B cell (primary cell): ENCODE data around the gene PIGO. TPM values are rescaled to one million over a fixed set of nuclear protein-coding genes. Genes with fewer than 3 reads are reported as not detected.

Experiments
- ATAC-seq: fragments of 200-7000 bp; cut with Tn5 transposase; one replicate; pipeline ENCODE4 v1.10.0; 2021; ENCODE audit warnings: low read depth, mild to moderate bottlenecking, moderate number of reproducible peaks, moderate library complexity
- CTCF ChIA-PET: fragments of 350-600 bp; sonication (Branson Sonifier 250); formaldehyde crosslinking; loops from one replicate; lab custom pipeline; 2021; ENCODE audit warnings: antibody characterized with exemption, inconsistent platforms; lab: Charles Lee
- POLR2A ChIA-PET: fragments of 350-600 bp; sonication (Branson Sonifier 250); formaldehyde crosslinking; loops from one replicate; lab custom pipeline; 2021; ENCODE audit warnings: antibody characterized with exemption; lab: Charles Lee
- DNase-seq: peaks from one replicate; pipeline ENCODE4 v3.0.0; 2013
- H2AFZ ChIP-seq: 2 replicates; pipeline ENCODE4 v1.6.1; 2012; ENCODE audit warnings: mild to moderate bottlenecking, low read depth, low read length; ENCODE audit not compliant: insufficient read depth, poor library complexity, severe bottlenecking
- H3K27ac ChIP-seq, 2 donors: 1 replicate in 1 of 2; 2 replicates in 1 of 2; pipeline ENCODE4 v1.5.1; 2012 to 2013; ENCODE audit warnings: low read length in 2 of 2, mild to moderate bottlenecking in 2 of 2, moderate library complexity in 1 of 2
- H3K27me3 ChIP-seq, 4 experiments: fragments of 200-600 bp in 1 of 4; sonication (generic) in 1 of 4; replicated peaks in 1 of 4; 1 replicate in 2 of 4; 2 replicates in 2 of 4; pipeline versions ENCODE4 v1.6.1 to v1.7.0; 2013 to 2016; ENCODE audit warnings: low read length in 3 of 4, mild to moderate bottlenecking in 2 of 4, mixed read lengths in 1 of 4, moderate library complexity in 1 of 4; ENCODE audit not compliant: insufficient read depth in 4 of 4, control insufficient read depth in 3 of 4; ENCODE audit errors: control extremely low read depth in 1 of 4
- H3K36me3 ChIP-seq, 2 experiments: replicated peaks in 1 of 2; 1 replicate in 1 of 2; 2 replicates in 1 of 2; pipeline versions ENCODE4 v1.6.1 to v1.7.1; 2013; ENCODE audit warnings: low read length in 1 of 2; ENCODE audit not compliant: insufficient read depth in 2 of 2, control insufficient read depth in 1 of 2; ENCODE audit errors: control extremely low read depth in 1 of 2, extremely low read depth in 1 of 2
- H3K4me1 ChIP-seq, 2 donors: fragments of 200-600 bp in 1 of 2; sonication (generic) in 1 of 2; 1 replicate in 1 of 2; 2 replicates in 1 of 2; pipeline versions ENCODE4 v1.5.1 to v1.6.1; 2013 to 2017; ENCODE audit warnings: low read length in 2 of 2; ENCODE audit not compliant: control insufficient read depth in 2 of 2, insufficient read depth in 2 of 2
- H3K4me2 ChIP-seq: replicated peaks from 2 replicates; pipeline ENCODE3; 2012; ENCODE audit warnings: mild to moderate bottlenecking, low read depth, low read length; ENCODE audit not compliant: poor library complexity, severe bottlenecking
- H3K4me3 ChIP-seq, 5 experiments: fragments of 200-600 bp in 1 of 5; sonication (generic) in 1 of 5; 1 replicate in 3 of 5; 2 replicates in 2 of 5; pipeline versions ENCODE4 v1.5.1 to v1.7.0; 2011 to 2016; ENCODE audit warnings: low read length in 4 of 5, mild to moderate bottlenecking in 4 of 5, low read depth in 2 of 5, control low read depth in 1 of 5, moderate library complexity in 1 of 5; ENCODE audit not compliant: insufficient read depth in 1 of 5; ENCODE audit errors: control extremely low read depth in 1 of 5, extremely low read depth in 1 of 5
- H3K79me2 ChIP-seq: fragments of 200-600 bp; sonication (generic); one replicate; pipeline ENCODE4 v1.6.0; 2016; ENCODE audit warnings: low read length; ENCODE audit not compliant: control insufficient read depth, insufficient read depth
- H3K9ac ChIP-seq: fragments of 200-600 bp; sonication (generic); 2 replicates; pipeline ENCODE4 v1.6.1; 2017; ENCODE audit warnings: mild to moderate bottlenecking, low read length, moderate library complexity
- H3K9me3 ChIP-seq, 3 donors: one replicate each; pipeline versions ENCODE4 v1.6.1 to v1.7.1; 2013; ENCODE audit warnings: low read length in 2 of 3; ENCODE audit not compliant: control insufficient read depth in 2 of 3, insufficient read depth in 1 of 3; ENCODE audit errors: control extremely low read depth in 1 of 3
- H4K20me1 ChIP-seq: 2 replicates; pipeline ENCODE4 v1.6.0; 2012; ENCODE audit warnings: mild to moderate bottlenecking, low read length; ENCODE audit not compliant: insufficient read depth, control insufficient read depth, poor library complexity, severe bottlenecking
- H3K27ac Mint-ChIP-seq: one replicate; pipeline ENCODE4 v1.8.0; 2021; ENCODE audit warnings: mixed read lengths
- H3K27me3 Mint-ChIP-seq: one replicate; pipeline ENCODE4 v1.8.0; 2021; ENCODE audit warnings: mixed read lengths
- H3K4me1 Mint-ChIP-seq: one replicate; pipeline ENCODE4 v1.8.0; 2021; ENCODE audit warnings: mixed read lengths
- H3K4me3 Mint-ChIP-seq: one replicate; pipeline ENCODE4 v1.8.0; 2021; ENCODE audit warnings: mixed read lengths
- H3K9me3 Mint-ChIP-seq: one replicate; pipeline ENCODE4 v1.8.0; 2022; ENCODE audit warnings: mixed read lengths; ENCODE audit not compliant: insufficient read depth
- EZH2 ChIP-seq: IDR thresholded peaks from 2 replicates; pipeline ENCODE4 v1.6.1; 2012; ENCODE audit warnings: borderline replicate concordance, low read depth, mild to moderate bottlenecking, moderate library complexity, low read length; ENCODE audit not compliant: insufficient read depth, poor library complexity, severe bottlenecking
- WGBS: methylation state at CpG from one replicate; pipeline ENCODE4 v1.1.5; 2013; ENCODE audit warnings: missing lambda C conversion rate; ENCODE audit not compliant: insufficient coverage; 5-methylcytosine and 5-hydroxymethylcytosine counted together
- intact Hi-C: fragments of 100-400 bp; cut with micrococcal nuclease; formaldehyde crosslinking; loops from one replicate; pipeline ENCODE4 v1.10.0; 2022
- polyA plus RNA-seq: library from polyadenylated mRNA; depleted of rRNA; stranded (reverse); fragments of >200 nt; gene quantifications from 2 replicates; pipeline ENCODE4 v1.2.3, GENCODE V29; 2012
- total RNA-seq, 2 donors: library from RNA; stranded (reverse); fragments of 120-200 nt in 1 of 2; gene quantifications; 1 replicate in 1 of 2; 2 replicates in 1 of 2; pipeline versions ENCODE4 v1.2.3 to v1.2.4, GENCODE V29; 2013 to 2022
- TF ChIP-seq, protein P1 (sequence below): fragments of 200-600 bp; IDR thresholded peaks from one replicate; pipeline ENCODE4 v1.8.0; 2022; ENCODE audit warnings: antibody characterized with exemption, mild to moderate bottlenecking

The PIGO gene
- total and polyA plus RNA-seq, 2 donors (not counting 1 experiment from before 2014, with no cell fraction given) = 25.7 to 32.5 TPM

DNA sequence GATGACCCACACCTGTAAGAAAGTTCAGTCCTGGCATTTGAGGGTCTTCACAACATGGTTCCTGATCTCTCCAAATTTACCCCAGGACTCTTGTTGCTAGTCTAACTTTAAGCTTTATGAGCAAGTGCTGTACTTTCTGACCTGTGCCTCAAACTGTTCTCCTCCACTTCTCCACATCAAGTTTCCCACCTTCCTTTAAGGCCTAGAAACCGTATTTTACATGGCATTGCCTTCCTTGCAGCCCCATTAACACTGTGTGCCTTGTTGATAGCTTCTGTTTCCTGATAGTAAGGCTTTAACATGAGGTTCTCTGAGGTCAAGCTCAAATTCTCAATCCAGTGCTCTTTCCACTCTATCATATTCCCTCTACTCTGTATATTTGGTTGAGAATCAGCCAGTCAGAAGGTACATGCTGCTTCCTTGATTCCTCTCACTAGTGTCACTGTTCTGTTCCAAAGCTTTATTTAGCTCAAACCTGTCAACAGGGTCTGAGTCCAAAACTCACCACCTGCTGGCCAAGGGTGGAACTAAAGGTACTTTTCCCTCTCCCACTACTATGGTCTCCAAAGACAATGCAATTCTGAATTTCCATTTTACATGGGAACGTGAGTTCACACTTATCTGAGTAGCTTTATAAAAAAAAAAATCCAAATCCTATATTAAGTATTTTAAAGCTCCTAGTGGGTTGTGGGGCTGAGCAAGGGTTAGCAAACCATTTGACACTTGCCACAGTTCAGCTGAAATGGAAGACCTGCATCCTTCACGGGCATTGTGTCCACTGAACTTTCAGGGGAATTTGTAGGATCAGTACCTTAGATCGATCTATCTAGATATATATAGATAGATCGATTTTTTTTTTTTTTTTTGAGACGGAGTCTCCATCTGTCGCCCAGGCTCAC, 45.1 kb downstream of the PIGO start:
- H3K36me3 ChIP-seq = peaks cover 7 to 35% of the 10 kb centered on the region in 2 experiments
- no peaks in the 10 kb centered on the region for H3K27me3 ChIP-seq
- 100% methylated on average over 2 of the region's 7 CpGs for WGBS
- H3K27ac ChIP-seq = no peak overlapping the region
- H3K79me2 ChIP-seq = no peaks in the 10 kb centered on the region
- intact Hi-C loops = loop anchor here (1.0 to 2.0 kb wide), 2 partner anchors 19 to 152 kb away; no protein-coding TSS in a partner anchor
- peaks cover 2% of the 10 kb centered on the region for H4K20me1 ChIP-seq
- TF ChIP-seq, protein P1, sequence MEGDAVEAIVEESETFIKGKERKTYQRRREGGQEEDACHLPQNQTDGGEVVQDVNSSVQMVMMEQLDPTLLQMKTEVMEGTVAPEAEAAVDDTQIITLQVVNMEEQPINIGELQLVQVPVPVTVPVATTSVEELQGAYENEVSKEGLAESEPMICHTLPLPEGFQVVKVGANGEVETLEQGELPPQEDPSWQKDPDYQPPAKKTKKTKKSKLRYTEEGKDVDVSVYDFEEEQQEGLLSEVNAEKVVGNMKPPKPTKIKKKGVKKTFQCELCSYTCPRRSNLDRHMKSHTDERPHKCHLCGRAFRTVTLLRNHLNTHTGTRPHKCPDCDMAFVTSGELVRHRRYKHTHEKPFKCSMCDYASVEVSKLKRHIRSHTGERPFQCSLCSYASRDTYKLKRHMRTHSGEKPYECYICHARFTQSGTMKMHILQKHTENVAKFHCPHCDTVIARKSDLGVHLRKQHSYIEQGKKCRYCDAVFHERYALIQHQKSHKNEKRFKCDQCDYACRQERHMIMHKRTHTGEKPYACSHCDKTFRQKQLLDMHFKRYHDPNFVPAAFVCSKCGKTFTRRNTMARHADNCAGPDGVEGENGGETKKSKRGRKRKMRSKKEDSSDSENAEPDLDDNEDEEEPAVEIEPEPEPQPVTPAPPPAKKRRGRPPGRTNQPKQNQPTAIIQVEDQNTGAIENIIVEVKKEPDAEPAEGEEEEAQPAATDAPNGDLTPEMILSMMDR = peak; percentile 80
- no peak for TF ChIP-seq EZH2
- H3K4me1 Mint-ChIP-seq = peaks cover 4% of the 10 kb centered on the region
- H3K4me1 ChIP-seq = no peaks in the 10 kb centered on the region
- CTCF ChIA-PET = interaction anchor here (0.6 to 5.5 kb wide), 30 partner anchors 8 to 726 kb away, joined by 3 to 84 read pairs (median 3); partner anchors contain the start of gene VCP
- no peak overlapping the region for H3K4me3 Mint-ChIP-seq
- H3K9me3 ChIP-seq = no peaks in the 10 kb centered on the region
- POLR2A ChIA-PET = interaction anchor here (0.7 kb wide), 1 partner anchor 154 kb away, joined by 4 read pairs; no protein-coding TSS in a partner anchor
- no peak overlapping the region for H3K4me3 ChIP-seq
- ATAC-seq (peak; percentile 51), DNase-seq (peak; percentile 63)
- no peaks in the 10 kb centered on the region for H3K27me3 Mint-ChIP-seq
- no peak overlapping the region for H3K9ac ChIP-seq
- no peak overlapping the region for H3K4me2 ChIP-seq
- peak overlapping the region; percentile 0 for H3K27ac Mint-ChIP-seq
- no peaks in the 10 kb centered on the region for H3K9me3 Mint-ChIP-seq
- H2AFZ ChIP-seq = no peak overlapping the region

DNA sequence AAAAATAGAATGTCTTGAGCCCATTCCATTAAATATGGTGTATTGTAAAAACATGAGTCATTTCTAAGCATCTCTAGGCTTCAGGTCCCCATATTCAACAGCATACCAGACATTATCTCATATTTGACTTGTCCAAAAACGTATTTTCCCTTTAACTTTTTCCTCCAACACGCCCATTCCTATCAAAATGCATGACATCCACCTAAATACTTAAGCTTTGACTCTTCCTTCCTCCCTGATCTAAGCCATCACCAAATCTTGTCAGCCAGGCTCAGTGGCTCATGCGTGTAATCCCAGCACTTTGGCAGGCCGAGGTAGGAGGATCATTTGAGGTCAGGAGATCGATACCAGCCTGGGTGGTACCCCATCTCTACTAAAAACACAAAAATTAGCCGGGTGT, 47.9 kb downstream of the PIGO start:
- no peak for DNase-seq
- H3K27me3 ChIP-seq = no peaks in the 10 kb centered on the region
- ATAC-seq = no peak
- H3K4me3 Mint-ChIP-seq = no peak overlapping the region
- no peaks in the 10 kb centered on the region for H3K9me3 Mint-ChIP-seq
- H3K4me1 Mint-ChIP-seq = peaks cover 4% of the 10 kb centered on the region
- no peaks in the 10 kb centered on the region for H3K79me2 ChIP-seq
- WGBS = 100% methylated on average over 3 of the region's 6 CpGs
- H3K27ac Mint-ChIP-seq = no peak overlapping the region
- H3K9ac ChIP-seq = no peak overlapping the region
- intact Hi-C loops = no loop called here
- TF ChIP-seq EZH2 = no peak
- TF ChIP-seq, protein P1 = no peak
- H4K20me1 ChIP-seq = no peaks in the 10 kb centered on the region
- CTCF ChIA-PET = interaction anchor here (1.3 to 5.5 kb wide), 2 partner anchors 22 to 149 kb away, joined by 3 to 84 read pairs; no protein-coding TSS in a partner anchor
- no peaks in the 10 kb centered on the region for H3K9me3 ChIP-seq
- POLR2A ChIA-PET = no interaction called here
- peaks cover 3 to 25% of the 10 kb centered on the region in 2 experiments for H3K36me3 ChIP-seq
- no peak overlapping the region for H3K27ac ChIP-seq
- no peak overlapping the region for H3K4me2 ChIP-seq
- H3K4me1 ChIP-seq = no peaks in the 10 kb centered on the region
- H3K4me3 ChIP-seq = no peak overlapping the region
- no peak overlapping the region for H2AFZ ChIP-seq
- no peaks in the 10 kb centered on the region for H3K27me3 Mint-ChIP-seq
